ENCODE measurements around the gene DVL2. TPM values are rescaled to one million over a fixed set of nuclear protein-coding genes. Genes with fewer than 3 reads are reported as not detected.

Gene DVL2
- total and polyA plus RNA-seq, 2 of the 13 experiments (the other 11 are each of a cell fraction or from before 2014, with no cell fraction given) = 5.7 to 38.2 TPM

DNA sequence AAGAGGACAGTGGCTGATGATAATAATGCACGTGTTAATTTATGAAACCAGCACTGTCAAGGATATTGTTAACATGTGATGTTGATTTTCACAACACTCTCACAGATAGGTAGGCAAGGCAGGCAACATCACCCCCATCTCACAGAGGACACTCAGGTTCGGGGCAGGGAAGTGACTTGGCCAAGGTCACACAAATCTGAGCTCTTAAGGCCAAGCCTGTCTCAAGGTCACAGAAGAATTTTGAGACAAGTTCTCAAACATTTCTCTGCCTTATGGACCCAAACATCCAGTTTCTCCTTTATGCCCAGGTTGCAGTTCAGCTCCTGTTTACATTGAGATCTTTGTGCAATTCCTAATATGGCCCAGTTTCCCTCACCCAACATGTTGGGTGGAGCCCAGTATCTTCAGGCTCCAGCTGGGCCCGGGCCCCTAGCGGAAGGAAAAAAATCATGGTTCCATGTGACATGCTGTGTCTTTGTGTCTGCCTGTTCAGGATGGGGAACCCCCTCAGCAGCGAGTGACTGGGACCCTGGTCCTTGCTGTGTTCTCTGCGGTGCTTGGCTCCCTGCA, 48.5 kb upstream of the DVL2 start:
- Histone ChIP-seq H3K9ac (ENCODE audit: insufficient read depth, low read depth, low read length) (peak overlapping the region; percentile 80), H3K9me3 (ENCODE audit: low read length) (no peaks in the 10 kb centered on the region), H3K4me1 (ENCODE audit: insufficient read depth, low read length) (peaks cover 38% of the 10 kb centered on the region), H3K27ac (ENCODE audit: extremely low read length, insufficient read depth, low read length) (peak overlapping the region; percentile 71), H3K27me3 (ENCODE audit: control insufficient read depth in 1 of 2, insufficient read depth in 2 of 2, low read length in 2 of 2) (no peaks in the 10 kb centered on the region), H3K36me3 (replicated peaks in 1 of 2; ENCODE audit: control insufficient read depth in 1 of 2, insufficient read depth in 2 of 2, low read length in 2 of 2) (peaks cover 8 to 9% of the 10 kb centered on the region in 2 experiments; a peak in 4 of 5 replicates), H4K20me1 (ENCODE audit: insufficient read depth, low read length) (no peaks in the 10 kb centered on the region), H3K79me2 (ENCODE audit: insufficient read depth, low read length) (no peaks in the 10 kb centered on the region), H2AFZ (ENCODE audit: low read length) (no peak overlapping the region), H3K4me3 (replicated peaks in 1 of 3; ENCODE audit: insufficient read depth in 1 of 3, low read depth in 2 of 3, low read length in 3 of 3) (peak overlapping the region; percentile 66 to 87 (median 85)), H3K4me2 (ENCODE audit: low read depth, low read length) (peak overlapping the region; percentile 95)
- intact Hi-C loops (cut with micrococcal nuclease; ENCODE audit: unreplicated experiment) (loop anchor here (5.0 kb wide), 1 partner anchor 41 kb away; the partner anchor contains the start of gene GABARAP), in situ Hi-C loops (cut with HindIII; ENCODE audit: extremely low pct_ligation_motif_present, low pct_unique_long_range_greater_than_20kb) (loop anchor here (10.0 kb wide), 1 partner anchor 238 kb away; the partner anchor contains the start of gene SLC16A11)
- DNase-seq (ENCODE audit: low spot score) = peak; percentile 56
- WGBS (ENCODE audit: low lambda C conversion rate) = 43% methylated on average over 5 of the region's 6 CpGs
- ChIA-PET POLR2A (interaction anchor here (1.0 to 3.9 kb wide), 14 partner anchors 10 to 274 kb away, joined by 3 to 35 read pairs (median 12); partner anchors contain the start of genes ACADVL, CTDNEP1, DLG4 and ELP5), CTCF (ENCODE audit: low intra/inter-chr PET ratio, low total read pairs) (no interaction called here)
- peak; percentile 12 for ATAC-seq
- no TSS peak for BruUV-seq (replicated peaks)
- FAIRE-seq = peak; percentile 47
- TF ChIP-seq ZNF501 (CRISPR knock-in tag; IDR thresholded peaks at IDR 0.05) = no peak
- no peak for TF ChIP-seq MXD4 (CRISPR knock-in tag; IDR thresholded peaks at IDR 0.05)
- no peak for TF ChIP-seq ZNF777 (CRISPR knock-in tag; IDR thresholded peaks at IDR 0.05)
- TF ChIP-seq, protein P1, sequence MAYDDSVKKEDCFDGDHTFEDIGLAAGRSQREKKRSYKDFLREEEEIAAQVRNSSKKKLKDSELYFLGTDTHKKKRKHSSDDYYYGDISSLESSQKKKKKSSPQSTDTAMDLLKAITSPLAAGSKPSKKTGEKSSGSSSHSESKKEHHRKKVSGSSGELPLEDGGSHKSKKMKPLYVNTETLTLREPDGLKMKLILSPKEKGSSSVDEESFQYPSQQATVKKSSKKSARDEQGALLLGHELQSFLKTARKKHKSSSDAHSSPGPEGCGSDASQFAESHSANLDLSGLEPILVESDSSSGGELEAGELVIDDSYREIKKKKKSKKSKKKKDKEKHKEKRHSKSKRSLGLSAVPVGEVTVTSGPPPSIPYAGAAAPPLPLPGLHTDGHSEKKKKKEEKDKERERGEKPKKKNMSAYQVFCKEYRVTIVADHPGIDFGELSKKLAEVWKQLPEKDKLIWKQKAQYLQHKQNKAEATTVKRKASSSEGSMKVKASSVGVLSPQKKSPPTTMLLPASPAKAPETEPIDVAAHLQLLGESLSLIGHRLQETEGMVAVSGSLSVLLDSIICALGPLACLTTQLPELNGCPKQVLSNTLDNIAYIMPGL (CRISPR knock-in tag; IDR thresholded peaks at IDR 0.05; ENCODE audit: borderline replicate concordance in 1 of 2, low read depth in 1 of 2) = no peak; a peak in 1 of 4 replicates
- no peak for TF ChIP-seq PCBP1 (IDR thresholded peaks at IDR 0.05; ENCODE audit: borderline replicate concordance, low read depth, low read length)
- peak; percentile 95 for TF ChIP-seq SRF (IDR thresholded peaks at IDR 0.05; ENCODE audit: low read depth, low read length)
- no peak for TF ChIP-seq ZNF720 (CRISPR knock-in tag; IDR thresholded peaks at IDR 0.05)
- TF ChIP-seq TBP (CRISPR knock-in tag; IDR thresholded peaks at IDR 0.05) = no peak
- TF ChIP-seq, protein P2, sequence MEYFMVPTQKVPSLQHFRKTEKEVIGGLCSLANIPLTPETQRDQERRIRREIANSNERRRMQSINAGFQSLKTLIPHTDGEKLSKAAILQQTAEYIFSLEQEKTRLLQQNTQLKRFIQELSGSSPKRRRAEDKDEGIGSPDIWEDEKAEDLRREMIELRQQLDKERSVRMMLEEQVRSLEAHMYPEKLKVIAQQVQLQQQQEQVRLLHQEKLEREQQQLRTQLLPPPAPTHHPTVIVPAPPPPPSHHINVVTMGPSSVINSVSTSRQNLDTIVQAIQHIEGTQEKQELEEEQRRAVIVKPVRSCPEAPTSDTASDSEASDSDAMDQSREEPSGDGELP (IDR thresholded peaks at IDR 0.05; ENCODE audit: borderline replicate concordance, low read depth) = peak; percentile 75; the same call in 1 of the 2 replicates
- TF ChIP-seq FOXA1 (IDR thresholded peaks at IDR 0.05) = no peak
- TF ChIP-seq FOXA1 (CRISPR knock-in tag; IDR thresholded peaks at IDR 0.05) = peak; percentile 82
- TF ChIP-seq ZNF562 (CRISPR knock-in tag; IDR thresholded peaks at IDR 0.05; ENCODE audit: borderline replicate concordance) = no peak
- TF ChIP-seq NR1H2 (CRISPR knock-in tag; IDR thresholded peaks at IDR 0.05; ENCODE audit: borderline replicate concordance, low read depth) = no peak
- TF ChIP-seq, protein P3, sequence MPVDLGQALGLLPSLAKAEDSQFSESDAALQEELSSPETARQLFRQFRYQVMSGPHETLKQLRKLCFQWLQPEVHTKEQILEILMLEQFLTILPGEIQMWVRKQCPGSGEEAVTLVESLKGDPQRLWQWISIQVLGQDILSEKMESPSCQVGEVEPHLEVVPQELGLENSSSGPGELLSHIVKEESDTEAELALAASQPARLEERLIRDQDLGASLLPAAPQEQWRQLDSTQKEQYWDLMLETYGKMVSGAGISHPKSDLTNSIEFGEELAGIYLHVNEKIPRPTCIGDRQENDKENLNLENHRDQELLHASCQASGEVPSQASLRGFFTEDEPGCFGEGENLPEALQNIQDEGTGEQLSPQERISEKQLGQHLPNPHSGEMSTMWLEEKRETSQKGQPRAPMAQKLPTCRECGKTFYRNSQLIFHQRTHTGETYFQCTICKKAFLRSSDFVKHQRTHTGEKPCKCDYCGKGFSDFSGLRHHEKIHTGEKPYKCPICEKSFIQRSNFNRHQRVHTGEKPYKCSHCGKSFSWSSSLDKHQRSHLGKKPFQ (CRISPR knock-in tag; IDR thresholded peaks at IDR 0.05; ENCODE audit: insufficient replicate concordance) = no peak
- TF ChIP-seq, protein P4, sequence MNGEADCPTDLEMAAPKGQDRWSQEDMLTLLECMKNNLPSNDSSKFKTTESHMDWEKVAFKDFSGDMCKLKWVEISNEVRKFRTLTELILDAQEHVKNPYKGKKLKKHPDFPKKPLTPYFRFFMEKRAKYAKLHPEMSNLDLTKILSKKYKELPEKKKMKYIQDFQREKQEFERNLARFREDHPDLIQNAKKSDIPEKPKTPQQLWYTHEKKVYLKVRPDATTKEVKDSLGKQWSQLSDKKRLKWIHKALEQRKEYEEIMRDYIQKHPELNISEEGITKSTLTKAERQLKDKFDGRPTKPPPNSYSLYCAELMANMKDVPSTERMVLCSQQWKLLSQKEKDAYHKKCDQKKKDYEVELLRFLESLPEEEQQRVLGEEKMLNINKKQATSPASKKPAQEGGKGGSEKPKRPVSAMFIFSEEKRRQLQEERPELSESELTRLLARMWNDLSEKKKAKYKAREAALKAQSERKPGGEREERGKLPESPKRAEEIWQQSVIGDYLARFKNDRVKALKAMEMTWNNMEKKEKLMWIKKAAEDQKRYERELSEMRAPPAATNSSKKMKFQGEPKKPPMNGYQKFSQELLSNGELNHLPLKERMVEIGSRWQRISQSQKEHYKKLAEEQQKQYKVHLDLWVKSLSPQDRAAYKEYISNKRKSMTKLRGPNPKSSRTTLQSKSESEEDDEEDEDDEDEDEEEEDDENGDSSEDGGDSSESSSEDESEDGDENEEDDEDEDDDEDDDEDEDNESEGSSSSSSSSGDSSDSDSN (CRISPR knock-in tag; IDR thresholded peaks at IDR 0.05) = no peak
- TF ChIP-seq CEBPB (IDR thresholded peaks at IDR 0.05; ENCODE audit: borderline replicate concordance, low read depth, low read length) = peak; percentile 39; the same call in 1 of the 2 replicates
- no peak for TF ChIP-seq ZFP37 (CRISPR knock-in tag; IDR thresholded peaks at IDR 0.05; ENCODE audit: borderline replicate concordance)

All from HepG2 (cell line).